HepG2 (cell line): ENCODE results near the gene SLC25A19. TPM values are rescaled to one million over a fixed set of nuclear protein-coding genes. Genes with fewer than 3 reads are reported as not detected.

ENCODE experiments used
- KDM5B ChIP-seq: sonication (generic); formaldehyde crosslinking; IDR thresholded peaks from 2 replicates; pipeline ENCODE4 v1.4.0; 2020; ENCODE audit warnings: missing genetic modification reagents, mild to moderate bottlenecking, borderline replicate concordance
- KLF11 ChIP-seq: IDR thresholded peaks from 2 replicates; pipeline ENCODE4 v1.6.1; 2016; ENCODE audit warnings: missing compliant biosample characterization
- MZF1 ChIP-seq: sonication (generic); formaldehyde crosslinking; IDR thresholded peaks from 2 replicates; pipeline ENCODE4 v1.8.1; 2023; ENCODE audit warnings: mild to moderate bottlenecking, missing genetic modification reagents, borderline replicate concordance
- PHF8 ChIP-seq: sonication (generic); formaldehyde crosslinking; IDR thresholded peaks from 2 replicates; pipeline ENCODE4 v1.5.0; 2020; ENCODE audit warnings: missing genetic modification reagents
- RBFOX2 ChIP-seq: fragments of 200-400 bp; formaldehyde crosslinking; IDR thresholded peaks from 2 replicates; pipeline ENCODE4 v1.6.1; 2017; ENCODE audit warnings: low read depth, mild to moderate bottlenecking, low read length
- SAFB2 ChIP-seq: sonication (generic); formaldehyde crosslinking; IDR thresholded peaks from 2 replicates; pipeline ENCODE4 v1.5.1; 2020; ENCODE audit warnings: missing genetic modification reagents, low read depth, mild to moderate bottlenecking, borderline replicate concordance
- SIX4 ChIP-seq: sonication (generic); formaldehyde crosslinking; IDR thresholded peaks from 2 replicates; pipeline ENCODE4 v1.4.0; 2020; ENCODE audit warnings: missing genetic modification reagents
- SOX6 ChIP-seq, 2 experiments: fragments of 450-650 bp in 1 of 2; sonication (generic) in 1 of 2; formaldehyde crosslinking in 1 of 2; IDR thresholded peaks; 2 replicates each; pipeline versions ENCODE4 v1.4.0 to v1.6.1; 2017 to 2020; ENCODE audit warnings: antibody characterized with exemption in 1 of 2, mild to moderate bottlenecking in 1 of 2, missing genetic modification reagents in 1 of 2
- THAP11 ChIP-seq: IDR thresholded peaks from 2 replicates; pipeline ENCODE4 v1.6.1; 2016; ENCODE audit warnings: missing biosample characterization, missing genetic modification reagents
- ZFX ChIP-seq: sonication (generic); formaldehyde crosslinking; IDR thresholded peaks from 2 replicates; pipeline ENCODE4 v1.4.0; 2020; ENCODE audit warnings: mild to moderate bottlenecking, low read depth, missing genetic modification reagents, moderate library complexity
- ZMYM4 ChIP-seq: sonication (generic); formaldehyde crosslinking; IDR thresholded peaks from 2 replicates; pipeline ENCODE4 v1.8.1; 2023; ENCODE audit warnings: mild to moderate bottlenecking, missing genetic modification reagents
- ZNF138 ChIP-seq: sonication (generic); formaldehyde crosslinking; IDR thresholded peaks from 2 replicates; pipeline ENCODE4 v1.5.0; 2020; ENCODE audit warnings: mild to moderate bottlenecking, low read depth, missing genetic modification reagents
- ZNF207 ChIP-seq: fragments of 450-650 bp; IDR thresholded peaks from 2 replicates; pipeline ENCODE4 v1.6.1; 2016; ENCODE audit warnings: antibody characterized with exemption, borderline replicate concordance
- ZNF263 ChIP-seq: sonication (generic); formaldehyde crosslinking; IDR thresholded peaks from 2 replicates; pipeline ENCODE4 v1.4.0; 2020; ENCODE audit warnings: missing genetic modification reagents
- ZNF343 ChIP-seq: sonication (generic); formaldehyde crosslinking; IDR thresholded peaks from 2 replicates; pipeline ENCODE4 v1.4.0; 2020; ENCODE audit warnings: mild to moderate bottlenecking, missing genetic modification reagents
- ZNF354B ChIP-seq: sonication (generic); formaldehyde crosslinking; IDR thresholded peaks from 2 replicates; pipeline ENCODE4 v1.8.0; 2022; ENCODE audit warnings: mild to moderate bottlenecking, missing genetic modification reagents
- ZNF672 ChIP-seq: sonication (generic); formaldehyde crosslinking; IDR thresholded peaks from 2 replicates; pipeline ENCODE4 v1.8.1; 2022; ENCODE audit warnings: missing genetic modification reagents
- ZNF780A ChIP-seq: sonication (generic); formaldehyde crosslinking; IDR thresholded peaks from 2 replicates; pipeline ENCODE4 v1.8.0; 2022; ENCODE audit warnings: mild to moderate bottlenecking, missing genetic modification reagents, moderate library complexity
- polyA plus RNA-seq, 8 experiments: library from polyadenylated mRNA; depleted of rRNA in 3 of 8; stranded (reverse) in 7 of 8; unstranded in 1 of 8; fragments of >200 nt; fragmentation: Illumina TruSeq in 4 of 8; extraction: Trizol in 4 of 8; gene quantifications; 2 replicates each; pipeline versions ENCODE4 v1.2.1 to v1.2.3, GENCODE V29; 2011 to 2016; ENCODE audit warnings: low read depth in 4 of 8, missing spikeins in 1 of 8, mixed read lengths in 1 of 8; ENCODE audit not compliant: insufficient read depth in 1 of 8
- total RNA-seq, 5 experiments: library from RNA; depleted of rRNA; stranded (reverse); fragments of >200 nt; fragmentation: Illumina TruSeq; extraction: Trizol; gene quantifications; 2 replicates each; pipeline ENCODE4 v1.2.3, GENCODE V29; 2016; ENCODE audit warnings: low read depth in 1 of 5
- TF ChIP-seq, protein P1 (sequence below): sonication (generic); formaldehyde crosslinking; IDR thresholded peaks from 2 replicates; pipeline ENCODE4 v1.4.0; 2020; ENCODE audit warnings: mild to moderate bottlenecking, low read depth, missing genetic modification reagents
- TF ChIP-seq, protein P2 (sequence below), 2 experiments: sonication (generic) in 1 of 2; formaldehyde crosslinking in 1 of 2; IDR thresholded peaks; 2 replicates each; pipeline versions ENCODE4 v1.6.1 to v1.9.0; 2014 to 2022; ENCODE audit warnings: antibody characterized with exemption in 1 of 2, borderline replicate concordance in 1 of 2, inconsistent platforms in 1 of 2, low read depth in 1 of 2, missing genetic modification reagents in 1 of 2
- TF ChIP-seq, protein P3 (sequence below): sonication (generic); formaldehyde crosslinking; IDR thresholded peaks from 2 replicates; pipeline ENCODE4 v1.4.0; 2020; ENCODE audit warnings: mild to moderate bottlenecking, missing genetic modification reagents

The SLC25A19 gene
- total and polyA plus RNA-seq, 2 of the 13 experiments (the other 11 are each of a cell fraction or from before 2014, with no cell fraction given): 24.4 to 41.4 TPM

DNA sequence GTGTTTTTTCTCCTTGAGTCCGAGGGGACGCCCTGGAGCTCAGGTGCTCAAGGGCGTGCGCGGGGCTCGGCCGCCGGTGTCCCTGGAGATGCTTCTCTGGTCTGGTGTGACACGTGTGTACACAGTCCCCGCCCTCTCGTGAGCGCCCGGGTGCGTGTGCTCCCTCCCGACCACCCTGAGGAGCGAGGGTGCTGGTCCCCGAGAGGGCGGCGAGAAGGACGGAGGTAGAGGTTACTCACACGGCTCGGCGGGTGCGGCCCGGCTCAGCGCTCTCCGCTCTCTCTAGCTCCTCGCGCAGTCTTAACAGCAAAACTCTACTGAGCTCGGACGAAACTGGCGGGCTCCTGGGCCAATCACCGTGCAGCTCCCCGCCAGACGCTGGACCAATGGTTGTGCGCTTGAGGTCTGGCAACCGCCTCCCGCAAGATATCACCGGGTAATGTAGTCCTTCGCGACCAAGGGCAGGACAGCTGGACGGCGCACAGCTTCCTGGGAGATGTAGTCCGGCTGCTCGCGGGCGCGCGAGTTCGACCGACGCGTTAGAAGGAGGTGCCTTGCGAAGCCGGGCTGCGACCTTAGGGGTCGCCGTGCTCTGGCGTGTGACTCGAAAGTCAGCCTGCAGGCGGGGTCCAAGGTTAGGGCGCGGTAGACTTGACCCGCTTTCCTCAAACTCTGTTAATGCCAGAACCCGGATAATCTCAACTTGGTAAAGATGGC lies at the start of gene SLC25A19 (continued):
- TF ChIP-seq ZNF343 (CRISPR knock-in tag) (peak; percentile 84), ZFX (peak; percentile 82), ZNF672 (no peak), KLF11 (CRISPR knock-in tag) (no peak; the same call in 1 of the 2 replicates), SAFB2 (peak; percentile 90), ZNF263 (CRISPR knock-in tag) (peak; percentile 72; the same call in 1 of the 2 replicates), PHF8 (peak; percentile 92), ZNF354B (CRISPR knock-in tag) (0 out of 2 replicates have a peak, but pooled peaks have one; percentile 56), ZNF780A (CRISPR knock-in tag) (no peak; the same call in 1 of the 2 replicates), THAP11 (CRISPR knock-in tag) (peak; percentile 99), KDM5B (CRISPR knock-in tag) (peak; percentile 94), ZNF138 (CRISPR knock-in tag) (no peak; the same call in 1 of the 2 replicates), SOX6 (IDR thresholded peaks at IDR 0.05) (no peak), SOX6 (CRISPR knock-in tag; IDR thresholded peaks at IDR 0.05) (peak; percentile 83), ZNF207 (no peak), RBFOX2 (peak; percentile 90), ZMYM4 (CRISPR knock-in tag) (peak; percentile 54), MZF1 (CRISPR knock-in tag) (0 out of 2 replicates have a peak, but pooled peaks have one; percentile 22), SIX4 (0 out of 2 replicates have a peak, but pooled peaks have one; percentile 51)
- TF ChIP-seq, protein P1, sequence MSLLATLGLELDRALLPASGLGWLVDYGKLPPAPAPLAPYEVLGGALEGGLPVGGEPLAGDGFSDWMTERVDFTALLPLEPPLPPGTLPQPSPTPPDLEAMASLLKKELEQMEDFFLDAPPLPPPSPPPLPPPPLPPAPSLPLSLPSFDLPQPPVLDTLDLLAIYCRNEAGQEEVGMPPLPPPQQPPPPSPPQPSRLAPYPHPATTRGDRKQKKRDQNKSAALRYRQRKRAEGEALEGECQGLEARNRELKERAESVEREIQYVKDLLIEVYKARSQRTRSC (CRISPR knock-in tag): no peak
- TF ChIP-seq, protein P2, sequence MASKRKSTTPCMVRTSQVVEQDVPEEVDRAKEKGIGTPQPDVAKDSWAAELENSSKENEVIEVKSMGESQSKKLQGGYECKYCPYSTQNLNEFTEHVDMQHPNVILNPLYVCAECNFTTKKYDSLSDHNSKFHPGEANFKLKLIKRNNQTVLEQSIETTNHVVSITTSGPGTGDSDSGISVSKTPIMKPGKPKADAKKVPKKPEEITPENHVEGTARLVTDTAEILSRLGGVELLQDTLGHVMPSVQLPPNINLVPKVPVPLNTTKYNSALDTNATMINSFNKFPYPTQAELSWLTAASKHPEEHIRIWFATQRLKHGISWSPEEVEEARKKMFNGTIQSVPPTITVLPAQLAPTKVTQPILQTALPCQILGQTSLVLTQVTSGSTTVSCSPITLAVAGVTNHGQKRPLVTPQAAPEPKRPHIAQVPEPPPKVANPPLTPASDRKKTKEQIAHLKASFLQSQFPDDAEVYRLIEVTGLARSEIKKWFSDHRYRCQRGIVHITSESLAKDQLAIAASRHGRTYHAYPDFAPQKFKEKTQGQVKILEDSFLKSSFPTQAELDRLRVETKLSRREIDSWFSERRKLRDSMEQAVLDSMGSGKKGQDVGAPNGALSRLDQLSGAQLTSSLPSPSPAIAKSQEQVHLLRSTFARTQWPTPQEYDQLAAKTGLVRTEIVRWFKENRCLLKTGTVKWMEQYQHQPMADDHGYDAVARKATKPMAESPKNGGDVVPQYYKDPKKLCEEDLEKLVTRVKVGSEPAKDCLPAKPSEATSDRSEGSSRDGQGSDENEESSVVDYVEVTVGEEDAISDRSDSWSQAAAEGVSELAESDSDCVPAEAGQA (IDR thresholded peaks at IDR 0.05; ENCODE audit: low read depth): peak; percentile 77
- TF ChIP-seq, protein P2 (CRISPR knock-in tag; IDR thresholded peaks at IDR 0.05; ENCODE audit: borderline replicate concordance): no peak
- TF ChIP-seq, protein P3, sequence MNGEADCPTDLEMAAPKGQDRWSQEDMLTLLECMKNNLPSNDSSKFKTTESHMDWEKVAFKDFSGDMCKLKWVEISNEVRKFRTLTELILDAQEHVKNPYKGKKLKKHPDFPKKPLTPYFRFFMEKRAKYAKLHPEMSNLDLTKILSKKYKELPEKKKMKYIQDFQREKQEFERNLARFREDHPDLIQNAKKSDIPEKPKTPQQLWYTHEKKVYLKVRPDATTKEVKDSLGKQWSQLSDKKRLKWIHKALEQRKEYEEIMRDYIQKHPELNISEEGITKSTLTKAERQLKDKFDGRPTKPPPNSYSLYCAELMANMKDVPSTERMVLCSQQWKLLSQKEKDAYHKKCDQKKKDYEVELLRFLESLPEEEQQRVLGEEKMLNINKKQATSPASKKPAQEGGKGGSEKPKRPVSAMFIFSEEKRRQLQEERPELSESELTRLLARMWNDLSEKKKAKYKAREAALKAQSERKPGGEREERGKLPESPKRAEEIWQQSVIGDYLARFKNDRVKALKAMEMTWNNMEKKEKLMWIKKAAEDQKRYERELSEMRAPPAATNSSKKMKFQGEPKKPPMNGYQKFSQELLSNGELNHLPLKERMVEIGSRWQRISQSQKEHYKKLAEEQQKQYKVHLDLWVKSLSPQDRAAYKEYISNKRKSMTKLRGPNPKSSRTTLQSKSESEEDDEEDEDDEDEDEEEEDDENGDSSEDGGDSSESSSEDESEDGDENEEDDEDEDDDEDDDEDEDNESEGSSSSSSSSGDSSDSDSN (CRISPR knock-in tag): peak; percentile 94
